Colon (tissue), 2 donors: ENCODE results near the gene TIE1.

Source experiments
- FAIRE-seq: peaks from 2 replicates; lab custom pipeline; 2012; peaks lifted over from hg19 to GRCh38; lab: Jason Lieb, UNC
- donor health status: control.
- donor health status: control.

Gene TIE1

GRCh38 chr1:43339584-43340232, 38.9 kb downstream of the TIE1 start:
- no peak for FAIRE-seq

GRCh38 chr1:43340559-43340958, 39.8 kb downstream of the TIE1 start:
- no peak for FAIRE-seq

- FAIRE-seq: no peak
These were observed 43.6 kb downstream of the TIE1 start for GRCh38 chr1:43344267-43344850.

GRCh38 chr1:43345120-43345519, 44.3 kb downstream of the TIE1 start:
- FAIRE-seq: no peak

- no peak for FAIRE-seq
These were observed 45.9 kb downstream of the TIE1 start for GRCh38 chr1:43346636-43347035.

- no peak for FAIRE-seq
These were observed 47.6 kb downstream of the TIE1 start for GRCh38 chr1:43348343-43348808.

- FAIRE-seq: no peak
These were observed 48.2 kb downstream of the TIE1 start for GRCh38 chr1:43348809-43349593.

- FAIRE-seq: no peak
These were observed 49.0 kb downstream of the TIE1 start for GRCh38 chr1:43349594-43350306.

- no peak for FAIRE-seq
These were observed 50.2 kb downstream of the TIE1 start for GRCh38 chr1:43350976-43351375.

GRCh38 chr1:43351421-43352350, 50.9 kb downstream of the TIE1 start:
- no peak for FAIRE-seq

- no peak for FAIRE-seq
These were observed 51.5 kb downstream of the TIE1 start for GRCh38 chr1:43352351-43352705.

GRCh38 chr1:43352881-43353280, 52.1 kb downstream of the TIE1 start:
- FAIRE-seq: no peak

GRCh38 chr1:43354471-43354870, 53.7 kb downstream of the TIE1 start:
- FAIRE-seq: no peak

GRCh38 chr1:43354936-43355335, 54.2 kb downstream of the TIE1 start:
- FAIRE-seq: no peak

- FAIRE-seq: no peak
These were observed 56.5 kb downstream of the TIE1 start for GRCh38 chr1:43357251-43357650.

- FAIRE-seq: no peak
These were observed 57.5 kb downstream of the TIE1 start for GRCh38 chr1:43358121-43358745.

GRCh38 chr1:43358746-43359693, 58.2 kb downstream of the TIE1 start, which contains the start of gene CDC20:
CDC20 (plus strand) TSS chr1:43358981; CDS start chr1:43359216, 235 bp downstream.
- FAIRE-seq: no peak

- FAIRE-seq: no peak
These were observed 58.9 kb downstream of the TIE1 start for GRCh38 chr1:43359696-43360095.

- FAIRE-seq: no peak
These were observed 59.8 kb downstream of the TIE1 start for GRCh38 chr1:43360616-43361015.
